H1 (cell line): ENCODE measurements around the gene REM2. TPM values are rescaled to one million over a fixed set of nuclear protein-coding genes. Genes with fewer than 3 reads are reported as not detected.

Source experiments
- CEBPB ChIP-seq: IDR thresholded peaks from 2 replicates; pipeline ENCODE4 v1.6.1; 2012; ENCODE audit warnings: low read depth, low read length
- E2F6 ChIP-seq: IDR thresholded peaks from 2 replicates; pipeline ENCODE4 v1.6.1; 2012; ENCODE audit warnings: inconsistent platforms
- EZH2 ChIP-seq: fragments of 200-600 bp; sonication (generic); IDR thresholded peaks from 2 replicates; pipeline ENCODE4 v1.7.1; 2012; ENCODE audit warnings: low read depth, mild to moderate bottlenecking, moderate library complexity, low read length, inconsistent platforms; ENCODE audit not compliant: severe bottlenecking
- HDAC2 ChIP-seq, 2 experiments: fragments of 300-600 bp in 1 of 2; sonication (generic) in 1 of 2; IDR thresholded peaks; 2 replicates each; pipeline ENCODE4 v1.6.1; 2011 to 2012; ENCODE audit warnings: low read depth in 2 of 2, low read length in 2 of 2, mild to moderate bottlenecking in 2 of 2, moderate library complexity in 2 of 2, borderline replicate concordance in 1 of 2, inconsistent platforms in 1 of 2
- SIRT6 ChIP-seq: IDR thresholded peaks from one replicate; pipeline ENCODE4 v1.7.1; 2012; ENCODE audit warnings: low read length, inconsistent platforms
- SIX5 ChIP-seq: IDR thresholded peaks from 2 replicates; pipeline ENCODE4 v1.6.1; 2011; ENCODE audit warnings: mild to moderate bottlenecking, low read depth, low read length
- SP2 ChIP-seq: IDR thresholded peaks from 2 replicates; pipeline ENCODE4 v1.6.1; 2012; ENCODE audit warnings: mild to moderate bottlenecking, low read length, inconsistent platforms
- TCF12 ChIP-seq: IDR thresholded peaks from 2 replicates; pipeline ENCODE4 v1.6.1; 2011; ENCODE audit warnings: low read depth, mild to moderate bottlenecking, low read length
- polyA plus RNA-seq, 7 experiments: library from polyadenylated mRNA; depleted of rRNA in 3 of 7; stranded (reverse) in 5 of 7; unstranded in 2 of 7; fragments of >200 nt in 5 of 7; fragments of 200-250 nt in 2 of 7; gene quantifications; 1 replicate in 5 of 7; 2 replicates in 1 of 7; 4 replicates in 1 of 7; pipeline versions ENCODE4 v1.2.1 to v1.2.3, GENCODE V29; 2011 to 2013; ENCODE audit warnings: missing spikeins in 2 of 7, mixed read lengths in 2 of 7
- total RNA-seq: library from RNA; stranded (reverse); fragmentation: NEBNext Ultra II Directional; extraction: Animal tissue kit (Norgen Biotek cat#: 25700); gene quantifications from 2 replicates; pipeline ENCODE4 v1.2.1, GENCODE V29; 2021

The REM2 gene
- total and polyA plus RNA-seq, 2 of the 8 experiments (the other 6 are each of a cell fraction or from before 2014, with no cell fraction given) = 1.00 to 1.1 TPM

- TF ChIP-seq SP2 (no peak), HDAC2 (IDR thresholded peaks at IDR 0.05; ENCODE audit: borderline replicate concordance in 1 of 2, low read depth in 2 of 2, low read length in 2 of 2) (no peak), EZH2 (no peak), SIRT6 (no peak), CEBPB (no peak), TCF12 (no peak), SIX5 (no peak), E2F6 (no peak)
Observed at GRCh38 chr14:22905627-22906026, 22.6 kb downstream of the REM2 start (continued).
